Activated CD4-positive, alpha-beta T cell treated with anti-CD3 and anti-CD28 coated beads, Interleukin-2, amount 50 U/mL, for 16 hours (primary cell): Measurements from ENCODE around the gene CAPS.

ENCODE experiments used
- DNase-seq: peaks from one replicate; pipeline ENCODE4 v3.0.0-alpha.2; 2020

The CAPS gene

DNA sequence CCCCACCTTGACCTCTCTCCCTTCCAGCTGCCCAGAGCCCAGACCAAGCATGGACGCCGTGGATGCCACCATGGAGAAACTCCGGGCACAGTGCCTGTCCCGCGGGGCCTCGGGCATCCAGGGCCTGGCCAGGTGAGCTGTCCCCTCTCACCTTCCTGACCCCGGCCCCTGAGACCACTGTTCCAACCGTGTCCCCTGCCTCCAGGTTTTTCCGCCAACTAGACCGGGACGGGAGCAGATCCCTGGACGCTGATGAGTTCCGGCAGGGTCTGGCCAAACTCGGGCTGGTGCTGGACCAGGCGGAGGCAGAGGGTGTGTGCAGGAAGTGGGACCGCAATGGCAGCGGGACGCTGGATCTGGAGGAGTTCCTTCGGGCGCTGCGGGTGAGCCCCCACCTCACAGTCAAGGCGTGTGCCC is 312 bp downstream of the CAPS start:
- no peak for DNase-seq

DNA sequence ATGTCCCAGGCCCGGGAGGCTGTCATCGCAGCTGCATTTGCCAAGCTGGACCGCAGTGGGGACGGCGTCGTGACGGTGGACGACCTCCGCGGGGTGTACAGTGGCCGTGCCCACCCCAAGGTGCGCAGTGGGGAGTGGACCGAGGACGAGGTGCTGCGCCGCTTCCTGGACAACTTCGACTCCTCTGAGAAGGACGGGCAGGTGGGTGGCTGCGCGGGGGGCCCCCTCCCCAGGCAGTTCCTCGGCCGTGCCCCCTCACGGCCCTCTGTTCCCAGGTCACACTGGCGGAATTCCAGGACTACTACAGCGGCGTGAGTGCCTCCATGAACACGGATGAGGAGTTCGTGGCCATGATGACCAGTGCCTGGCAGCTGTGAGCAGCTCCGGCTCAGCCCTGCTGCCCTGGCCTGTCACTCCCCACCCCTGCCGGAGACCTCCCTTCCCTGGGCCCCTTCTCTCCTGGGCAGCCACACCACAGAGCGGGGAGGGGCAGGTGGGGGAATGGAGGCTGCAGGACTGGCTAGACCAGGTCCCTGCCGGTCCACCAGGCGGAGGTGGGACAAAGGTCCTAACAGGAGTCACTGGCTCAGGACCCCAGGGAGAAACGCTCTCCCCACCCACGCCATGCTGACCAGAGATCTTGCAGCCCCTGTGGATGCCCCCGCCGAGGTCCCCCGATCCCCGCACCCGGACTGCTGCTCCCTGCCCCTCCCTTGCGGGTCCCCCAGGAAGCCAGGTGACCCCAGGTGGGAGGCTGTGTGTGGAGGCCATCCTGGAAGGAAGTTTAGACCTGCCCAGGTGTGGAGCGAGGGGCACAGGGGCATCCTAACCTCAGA is 1.1 kb downstream of the CAPS start:
- DNase-seq = no peak

DNA sequence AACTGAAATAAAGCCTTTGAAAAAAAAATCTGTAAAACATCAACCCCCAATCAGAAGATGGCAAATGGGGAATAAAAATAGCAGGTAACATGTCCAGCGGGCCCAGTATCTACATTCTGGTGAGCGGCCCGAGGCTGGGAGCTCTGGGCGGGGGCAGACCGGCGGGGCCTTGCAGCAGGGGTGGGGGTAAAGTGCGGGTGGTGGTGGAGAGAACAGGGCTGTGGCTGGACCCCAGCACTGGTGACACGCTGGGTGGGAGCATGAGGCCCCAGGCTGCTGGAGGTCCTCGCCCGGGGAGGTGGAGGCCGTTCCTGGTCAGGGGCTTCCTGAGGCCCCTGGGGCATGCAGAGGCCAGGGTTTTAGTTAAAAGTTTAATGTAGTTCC is 1.7 kb downstream of the CAPS start:
- no peak for DNase-seq

DNA sequence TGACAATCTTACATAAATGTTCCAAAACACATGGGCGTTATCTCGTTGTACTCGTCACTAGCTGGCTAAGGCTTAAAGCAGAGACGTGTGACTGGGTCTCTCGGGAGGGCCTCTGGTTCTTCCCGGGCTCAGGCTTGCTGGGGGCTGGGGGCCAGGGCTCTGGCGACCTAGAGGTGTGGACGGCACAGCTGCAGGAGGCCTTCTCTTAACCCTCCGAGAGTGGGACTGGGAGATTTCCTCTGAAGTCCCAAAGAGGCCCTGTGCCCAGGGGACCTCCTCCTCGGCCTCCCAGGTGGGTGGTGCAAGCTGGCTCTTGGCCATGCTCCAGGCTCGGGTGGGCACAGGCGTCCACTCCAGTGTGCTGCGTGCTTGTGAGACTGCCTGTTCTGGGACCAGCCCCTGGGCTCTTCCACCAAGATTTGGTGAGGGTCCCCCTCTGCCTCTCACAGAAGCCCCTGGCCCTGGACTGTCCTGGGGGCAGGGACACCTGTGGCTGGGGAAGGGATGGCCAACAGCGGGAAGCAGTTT is 2.2 kb downstream of the CAPS start:
- DNase-seq = no peak

DNA sequence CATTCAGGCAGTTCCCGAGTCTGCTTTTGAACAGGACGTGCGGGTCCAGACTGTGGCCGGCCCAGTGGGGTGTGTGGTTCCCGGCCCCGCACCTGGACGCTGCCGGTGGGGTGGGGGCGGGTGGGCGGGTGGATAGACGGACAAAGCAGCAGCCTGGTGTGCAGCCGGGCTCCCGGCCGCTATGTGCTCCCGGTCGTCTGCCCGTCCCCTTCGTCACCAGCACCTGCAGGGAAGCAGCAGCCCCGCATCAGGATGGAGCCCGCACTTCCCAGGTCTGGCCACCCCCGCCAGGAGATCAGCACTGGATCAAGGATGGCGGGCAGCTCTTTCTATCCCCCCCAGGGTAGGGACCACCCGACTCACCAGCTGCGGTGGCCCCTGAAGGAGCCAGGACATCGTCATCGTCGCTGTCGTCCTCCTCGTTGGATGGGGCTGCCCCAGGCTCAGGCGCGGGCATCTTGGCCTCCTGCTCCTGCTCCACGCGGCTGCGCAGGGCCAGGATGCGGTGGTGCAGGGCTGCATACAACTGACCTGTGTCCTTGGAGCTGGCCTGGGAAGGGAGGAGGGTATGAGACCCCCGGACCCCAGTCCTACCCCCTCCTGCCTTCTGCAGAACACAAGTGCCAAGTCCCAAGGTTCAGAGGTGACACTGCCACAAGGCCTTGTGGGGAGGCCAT is 3.5 kb downstream of the CAPS start:
- no peak for DNase-seq

DNA sequence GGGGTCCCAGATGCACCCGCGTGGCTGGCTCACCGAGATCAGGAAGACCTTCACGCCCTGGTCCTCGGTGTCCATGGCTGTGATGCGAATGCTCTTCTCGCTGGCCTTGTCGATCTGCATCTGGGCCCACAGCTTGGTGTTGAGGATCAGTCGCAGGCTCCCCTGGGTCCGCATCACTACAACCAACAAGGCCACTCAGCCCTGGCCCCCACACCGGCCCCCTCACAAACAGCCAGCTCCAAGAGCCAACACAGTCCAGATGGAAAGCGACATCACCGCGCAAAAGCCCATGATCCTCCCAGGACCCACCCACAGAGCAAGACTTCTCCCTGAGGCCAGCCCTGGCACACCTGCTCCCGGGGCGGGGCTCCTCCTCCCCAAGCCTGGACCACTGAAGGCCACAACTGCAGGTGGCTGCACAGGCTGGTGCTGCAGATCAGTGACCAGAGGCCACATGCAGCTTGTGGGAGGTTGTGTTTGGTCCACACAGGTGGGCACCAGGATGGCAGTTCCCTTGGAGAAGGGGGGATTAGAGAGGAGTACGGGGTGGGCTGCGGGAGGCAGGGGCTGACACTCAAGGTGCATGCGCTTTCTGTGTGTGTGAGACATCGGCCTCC is 4.5 kb downstream of the CAPS start:
- DNase-seq = no peak

DNA sequence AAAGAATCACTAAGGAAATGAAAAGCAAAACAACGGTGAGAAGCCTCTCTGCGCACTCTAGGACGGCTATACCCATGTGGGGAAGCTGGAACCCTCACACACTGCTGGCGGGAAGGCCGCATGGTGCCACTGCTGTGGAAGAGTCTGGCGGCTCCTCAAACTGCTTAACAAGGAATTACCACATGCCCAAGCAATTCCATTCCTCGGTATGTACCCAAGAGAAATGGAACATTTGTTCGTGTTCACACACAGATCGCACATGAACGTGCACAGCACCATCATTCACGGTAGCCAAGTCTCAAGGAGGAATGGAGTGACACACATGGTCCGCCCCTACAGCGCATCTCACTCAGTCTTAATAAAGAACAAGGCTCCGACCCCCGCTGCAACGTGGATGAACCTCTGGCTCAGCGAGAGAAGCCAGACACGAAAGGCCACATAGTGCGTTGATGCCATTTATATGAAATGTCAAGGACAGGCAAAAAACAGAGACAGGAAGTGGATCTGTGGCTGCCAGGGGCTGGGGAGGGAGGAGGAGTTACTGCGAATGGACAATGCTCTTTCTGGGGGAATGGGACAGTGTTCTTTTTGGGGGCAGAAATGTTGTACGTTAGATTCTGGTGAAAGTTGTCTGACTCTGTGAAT is 7.6 kb downstream of the CAPS start:
- DNase-seq = no peak

DNA sequence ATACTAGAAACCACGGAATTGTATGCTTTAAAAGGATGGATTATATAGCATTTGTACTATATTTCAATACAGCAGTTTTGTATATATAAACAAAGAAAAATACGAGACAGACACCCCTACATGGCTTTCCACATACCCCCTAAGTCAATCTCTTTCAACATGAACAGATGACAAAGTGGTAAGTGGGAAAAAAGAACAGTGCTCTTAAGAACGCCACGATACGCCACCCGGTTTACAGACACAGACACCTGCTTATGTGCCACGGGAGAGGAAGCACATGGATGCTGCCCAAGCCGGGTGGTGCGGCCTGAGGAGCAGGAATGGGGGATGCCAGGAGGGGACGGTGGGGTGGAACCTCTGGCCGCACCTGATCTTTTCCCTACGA is 8.1 kb downstream of the CAPS start:
- DNase-seq = no peak

DNA sequence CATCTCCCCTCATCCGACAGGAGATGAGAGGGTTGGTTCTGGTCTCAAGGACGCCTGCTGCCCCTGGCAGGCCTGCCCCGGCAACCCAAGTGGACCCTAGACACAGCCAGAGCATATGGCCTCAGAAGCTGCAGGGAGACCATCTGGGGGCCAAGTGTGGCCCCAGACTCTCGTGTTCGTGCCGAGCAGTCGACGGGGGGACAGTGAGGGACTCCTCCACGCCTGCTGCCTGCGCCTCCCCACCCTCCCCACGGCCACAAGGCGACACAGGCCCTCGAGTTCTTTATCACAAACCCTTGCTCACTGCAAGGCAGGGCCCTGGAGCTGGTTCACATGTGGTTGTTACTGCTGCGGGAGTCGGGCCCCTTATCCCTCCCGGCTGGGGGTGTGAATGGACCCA is 9.3 kb downstream of the CAPS start:
- DNase-seq = no peak

DNA sequence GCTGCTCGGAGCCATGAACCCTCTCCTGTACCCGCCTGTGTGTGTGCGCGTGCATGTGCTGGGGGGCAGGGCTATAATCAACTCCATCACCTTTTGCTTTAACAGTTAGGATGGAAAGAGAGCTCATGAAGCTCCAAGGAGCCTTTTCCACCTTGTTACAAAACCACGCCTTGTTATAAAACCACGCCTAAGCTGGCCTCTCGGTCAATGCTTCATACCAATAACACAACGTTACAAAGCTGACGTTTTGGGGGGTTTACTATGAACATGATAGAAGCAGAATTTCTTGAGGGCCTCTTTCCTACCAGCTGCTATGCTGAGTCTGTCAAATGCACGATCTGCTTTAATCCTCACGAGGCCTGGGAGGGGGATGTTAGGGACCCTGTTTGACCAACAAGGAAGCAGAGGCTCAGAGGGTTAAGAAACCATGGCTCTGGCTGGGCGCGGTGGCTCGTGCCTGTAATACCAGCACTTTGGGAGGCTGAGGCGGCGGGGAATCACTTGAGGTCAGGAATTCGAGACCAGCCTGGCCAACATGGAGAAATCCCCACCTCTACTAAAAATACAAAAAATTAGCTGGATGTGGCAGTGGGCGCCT is 11.9 kb downstream of the CAPS start:
- no peak for DNase-seq

DNA sequence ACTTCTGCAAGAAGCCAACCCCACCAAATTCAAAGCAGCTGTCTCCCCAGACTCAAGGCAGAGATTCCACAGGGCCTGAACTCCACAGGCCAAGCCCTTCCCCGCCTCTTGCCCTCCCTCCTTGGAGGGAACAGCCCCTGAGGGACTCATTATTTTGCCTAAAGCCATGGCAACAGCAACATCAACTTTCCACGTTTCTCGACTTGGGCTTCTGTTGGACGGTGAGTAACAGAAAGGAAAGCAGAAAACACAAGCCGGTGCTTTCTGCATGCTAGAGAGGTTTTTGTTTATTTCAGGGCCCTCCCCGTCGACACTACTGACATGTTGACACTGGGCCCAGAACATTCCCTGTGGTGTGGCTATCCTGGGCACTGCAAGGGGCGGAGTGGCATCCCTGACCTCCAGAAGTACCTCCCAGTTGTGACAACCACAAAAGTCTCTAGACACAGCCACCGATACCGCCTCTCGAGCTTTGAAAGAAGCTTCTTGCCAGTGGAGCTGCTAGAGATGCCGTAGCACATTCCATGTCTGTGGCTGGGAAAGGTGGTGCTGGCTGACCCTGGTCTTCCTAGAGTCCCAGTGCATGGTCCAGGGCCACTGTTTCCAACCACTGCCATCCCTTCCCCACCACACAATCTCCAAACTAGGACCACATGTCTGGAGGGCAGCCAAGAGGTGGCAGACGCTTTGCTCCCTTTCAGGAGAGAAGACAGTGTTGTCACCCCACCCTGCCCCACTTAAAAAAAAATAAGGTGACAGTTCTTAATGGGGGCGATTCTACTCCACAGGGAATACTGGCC is 12.8 kb downstream of the CAPS start:
- no peak for DNase-seq

DNA sequence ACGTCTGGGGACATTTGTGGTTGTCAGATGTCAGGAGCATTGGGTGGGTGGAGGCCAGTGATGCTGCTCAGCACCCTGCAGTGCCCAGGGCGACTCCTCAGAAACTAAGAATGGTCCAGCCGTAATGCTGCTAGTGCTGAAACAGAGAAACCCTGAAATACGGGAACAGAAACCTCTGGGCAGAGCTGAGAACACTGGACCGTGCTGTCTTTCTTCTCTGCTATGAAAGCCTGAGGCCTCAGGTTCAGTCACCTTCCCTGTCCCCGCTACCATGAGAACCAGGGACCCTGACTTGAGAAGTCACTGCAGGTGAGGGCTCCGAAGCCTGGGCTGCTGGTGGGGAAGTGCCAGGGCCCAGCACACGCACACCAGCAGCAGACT is 13.4 kb downstream of the CAPS start:
- no peak for DNase-seq

DNA sequence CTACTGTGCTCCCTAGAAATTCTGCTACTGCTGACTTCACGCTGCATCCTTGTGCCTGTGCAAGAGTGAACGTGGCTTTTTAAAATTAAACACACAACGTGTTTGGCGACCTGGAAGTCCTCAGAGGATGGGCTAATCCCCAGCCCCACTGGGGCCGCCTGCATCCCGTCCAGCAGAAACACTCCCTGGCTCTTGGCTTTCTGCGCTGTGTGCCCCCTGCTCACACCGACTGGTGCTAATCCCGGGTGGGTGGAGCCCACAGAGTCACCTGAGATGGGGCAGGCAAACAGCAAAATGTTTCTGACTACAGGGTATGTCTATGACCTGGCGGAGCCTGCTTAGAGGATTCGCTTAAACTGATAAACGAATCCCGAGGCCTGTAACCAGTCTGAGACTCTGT is 15.1 kb downstream of the CAPS start:
- no peak for DNase-seq

DNA sequence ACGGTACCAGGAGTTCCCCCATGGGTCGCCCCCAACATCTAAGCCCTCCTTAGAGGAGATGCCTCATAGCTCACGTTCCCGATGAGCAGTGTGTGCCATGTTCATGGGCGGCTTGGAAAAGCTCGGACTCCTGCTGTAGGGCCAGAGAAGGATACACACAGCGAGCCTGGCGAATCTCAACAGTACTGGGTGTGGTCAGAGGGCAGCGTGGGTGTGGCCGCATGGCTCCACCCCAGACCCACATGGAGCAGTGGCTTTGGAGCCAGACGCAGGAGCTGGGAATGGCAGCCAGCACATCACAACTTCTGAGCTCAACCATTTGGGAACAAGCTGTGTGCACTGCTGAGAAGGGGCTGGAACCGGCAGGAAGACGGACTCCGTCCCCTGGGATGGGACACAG is 15.6 kb downstream of the CAPS start:
- DNase-seq = no peak

DNA sequence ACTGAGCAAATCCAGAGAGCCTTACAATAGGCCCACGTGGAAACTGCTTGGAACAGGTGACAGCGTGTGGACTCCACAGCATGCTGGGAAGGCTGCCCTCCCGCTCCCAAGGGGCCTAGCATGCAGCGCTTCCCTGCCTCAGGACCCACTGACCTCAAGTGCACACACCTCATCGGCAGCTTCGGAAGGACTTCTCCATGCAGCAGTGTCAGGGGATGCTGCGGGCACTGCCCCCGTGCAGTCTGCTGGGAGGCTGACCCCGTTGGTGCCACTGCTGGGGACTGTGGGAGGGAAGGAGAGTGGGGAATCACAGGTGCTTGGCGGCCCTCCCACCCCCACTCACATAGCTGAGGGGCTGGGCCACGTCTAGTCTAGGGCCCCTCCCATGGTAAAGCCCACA is 17.2 kb downstream of the CAPS start:
- no peak for DNase-seq

DNA sequence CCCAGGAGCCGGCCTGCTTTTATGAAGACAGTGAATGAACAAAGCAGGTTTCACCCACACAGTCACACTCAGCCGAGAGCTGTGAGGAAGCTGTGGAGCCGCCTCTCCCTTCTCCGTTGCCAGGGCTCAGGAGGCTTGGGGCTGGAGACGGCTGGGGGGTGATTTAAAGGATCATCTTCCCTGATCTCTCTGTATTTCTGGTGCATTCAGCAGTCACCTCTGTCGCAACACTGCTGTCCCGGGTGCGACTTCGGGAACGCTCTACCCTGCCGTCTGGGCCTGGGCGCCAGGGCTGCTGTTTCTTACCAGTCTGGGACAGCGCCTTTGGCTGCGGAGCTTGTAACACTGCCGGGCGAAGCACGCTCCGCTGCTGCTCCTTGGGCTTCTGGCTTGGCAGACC is 18.1 kb downstream of the CAPS start:
- no peak for DNase-seq

DNA sequence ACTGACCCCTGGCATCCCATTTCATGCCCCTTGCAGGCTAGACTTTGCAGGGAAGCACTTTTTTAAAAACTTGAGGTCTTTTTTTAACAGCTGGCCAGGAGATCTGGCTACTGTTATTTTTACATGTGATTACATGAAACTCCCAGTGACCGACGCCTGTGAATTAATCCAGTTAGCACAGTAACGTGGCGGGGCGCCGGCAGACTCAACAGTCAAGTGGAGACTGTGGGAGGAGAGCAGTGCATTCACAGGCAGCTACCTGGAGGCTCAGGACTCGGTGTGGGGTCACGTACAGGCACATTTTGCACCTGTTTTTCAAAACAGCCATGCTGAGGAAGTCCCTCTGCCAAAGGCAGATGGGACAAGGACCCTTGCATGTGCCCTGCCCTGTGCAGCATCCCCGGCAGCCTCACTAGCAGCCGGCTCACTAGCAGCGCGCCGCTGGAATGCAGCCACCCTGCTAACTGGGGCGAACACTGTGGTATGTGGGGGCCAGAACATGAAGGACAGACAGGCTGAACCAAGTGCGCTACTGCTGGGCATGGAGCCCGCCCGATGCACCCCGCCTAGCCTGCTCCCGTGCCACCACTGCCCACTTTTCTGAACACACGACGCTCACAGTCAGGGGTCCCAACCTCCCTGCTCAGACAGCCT is 18.7 kb downstream of the CAPS start:
- no peak for DNase-seq

DNA sequence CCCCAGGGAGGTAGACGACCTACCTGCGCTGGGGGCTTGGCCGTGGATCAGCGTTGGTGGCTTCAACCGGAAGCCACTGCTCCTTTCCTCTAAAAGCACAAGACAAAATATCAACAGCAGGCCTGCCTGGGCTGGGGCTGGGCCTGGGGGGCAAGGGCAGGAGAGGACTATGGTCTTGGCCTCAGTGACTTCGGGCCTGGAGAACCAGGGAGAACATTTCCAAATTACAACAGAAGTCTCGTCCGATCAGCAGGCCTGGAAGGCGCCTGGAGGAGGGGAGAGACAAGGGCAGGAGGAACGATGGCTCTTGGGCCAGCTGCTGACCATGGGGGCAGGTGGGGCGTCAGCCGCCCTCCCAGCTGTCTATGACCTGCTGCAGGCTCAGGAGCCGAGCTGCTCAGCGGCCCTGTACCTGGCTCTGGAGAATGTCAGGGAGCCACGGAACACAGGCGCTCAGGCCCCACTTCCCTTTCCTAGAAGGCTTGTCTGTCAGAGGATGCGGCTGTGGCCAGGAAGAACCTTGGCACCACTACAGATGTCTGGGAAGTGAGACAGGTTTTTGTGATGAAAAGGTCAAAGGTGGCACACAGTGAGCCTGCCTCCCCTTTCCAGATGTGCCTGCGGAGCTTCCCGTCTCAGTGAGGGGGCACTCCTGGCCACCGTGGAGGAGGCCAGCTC is 19.5 kb downstream of the CAPS start:
- DNase-seq = no peak

DNA sequence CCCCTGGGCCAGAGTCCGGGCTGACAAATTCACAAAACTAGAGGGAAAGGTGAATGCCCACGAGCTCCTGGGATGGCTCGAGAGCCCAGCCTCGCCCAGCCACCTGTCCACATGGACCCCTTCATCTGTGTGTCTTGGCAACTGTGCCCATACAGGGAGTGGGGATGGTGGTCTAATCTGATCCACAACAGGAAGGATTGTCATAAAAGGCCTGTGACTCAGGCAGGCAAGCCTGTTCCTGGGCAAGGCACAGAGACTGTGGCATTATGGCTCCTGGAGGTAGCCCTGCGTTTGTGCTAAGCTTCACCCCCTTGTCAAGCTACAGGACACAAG is 20.0 kb downstream of the CAPS start:
- DNase-seq = no peak

DNA sequence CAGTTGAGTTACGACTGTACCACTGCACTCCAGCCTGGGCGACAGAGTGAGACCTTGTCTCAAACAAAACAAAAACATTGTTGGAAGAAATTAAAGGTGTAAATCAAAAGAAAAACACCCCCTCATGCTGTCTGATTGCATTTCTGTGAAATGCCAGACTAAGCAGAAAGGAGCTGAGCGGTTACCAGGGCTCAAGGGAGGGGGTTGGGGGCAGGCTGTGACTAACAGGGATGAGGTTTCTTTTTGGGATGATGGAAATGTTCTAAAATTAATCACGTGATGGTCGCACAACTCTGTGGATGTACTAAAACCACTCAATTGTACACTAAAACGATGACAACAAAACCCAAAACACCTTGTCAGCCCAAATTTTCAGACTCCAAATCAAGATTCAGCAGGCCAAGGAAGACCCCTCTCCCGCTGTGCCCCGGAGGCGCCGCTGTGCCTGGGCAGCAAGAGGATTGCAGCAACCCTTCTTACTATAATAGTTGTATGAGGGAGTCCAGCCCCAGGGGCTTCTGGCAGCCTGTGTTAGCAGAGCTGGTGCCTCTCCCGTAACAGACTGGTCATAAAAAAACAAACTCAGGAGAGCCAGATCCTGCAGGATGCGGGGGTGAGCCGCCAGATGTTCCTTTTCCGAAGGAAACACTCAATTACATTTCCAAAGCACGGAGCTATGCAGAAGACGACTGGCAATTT is 20.9 kb downstream of the CAPS start:
- DNase-seq = no peak
